BJ (cell line): ENCODE data around the gene CHST9. TPM values are rescaled to one million over a fixed set of nuclear protein-coding genes. Genes with fewer than 3 reads are reported as not detected.
"Not testable (repeated sequence)": the region's sequence is repeated elsewhere in the genome, so short reads cannot be mapped to it uniquely, and the experiment has no call there.

Experiments
- CTCF ChIA-PET: fragments of 350-600 bp; formaldehyde crosslinking; extraction: SDS; loops from one replicate; lab custom pipeline; 2021; ENCODE audit warnings: antibody characterized with exemption, inconsistent platforms; lab: Yijun Ruan, JAX
- POLR2A ChIA-PET: fragments of 300-600 bp; sonication (Branson Sonifier 250); formaldehyde crosslinking; extraction: SDS; loops from one replicate; lab custom pipeline; 2021; ENCODE audit warnings: antibody characterized with exemption; lab: Charles Lee
- DNase-seq: peaks from one replicate; pipeline ENCODE4 v3.0.0-alpha.2; 2011; ENCODE audit warnings: low read depth
- H3K27me3 ChIP-seq: 2 replicates; pipeline ENCODE4 v1.6.0; 2011; ENCODE audit warnings: low read length; ENCODE audit not compliant: control insufficient read depth, insufficient read depth
- H3K36me3 ChIP-seq: 2 replicates; pipeline ENCODE4 v1.5.1; 2011; ENCODE audit warnings: low read length; ENCODE audit not compliant: control insufficient read depth, insufficient read depth
- H3K4me3 ChIP-seq: 2 replicates; pipeline ENCODE4 v1.5.1; 2011; ENCODE audit warnings: low read depth, mild to moderate bottlenecking, control low read depth, low read length
- polyA plus RNA-seq: library from polyadenylated mRNA; depleted of rRNA; stranded (reverse); fragments of >200 nt; gene quantifications from 2 replicates; pipeline ENCODE4 v1.2.3, GENCODE V29; 2011
- TF ChIP-seq, protein P1 (sequence below): IDR thresholded peaks from 2 replicates; pipeline ENCODE4 v1.5.1; 2011; ENCODE audit warnings: low read depth, mild to moderate bottlenecking, control low read depth, inconsistent platforms, low read length, moderate library complexity; ENCODE audit not compliant: insufficient read depth

Gene CHST9
- polyA plus RNA-seq, 1 experiment, result not detected

DNA sequence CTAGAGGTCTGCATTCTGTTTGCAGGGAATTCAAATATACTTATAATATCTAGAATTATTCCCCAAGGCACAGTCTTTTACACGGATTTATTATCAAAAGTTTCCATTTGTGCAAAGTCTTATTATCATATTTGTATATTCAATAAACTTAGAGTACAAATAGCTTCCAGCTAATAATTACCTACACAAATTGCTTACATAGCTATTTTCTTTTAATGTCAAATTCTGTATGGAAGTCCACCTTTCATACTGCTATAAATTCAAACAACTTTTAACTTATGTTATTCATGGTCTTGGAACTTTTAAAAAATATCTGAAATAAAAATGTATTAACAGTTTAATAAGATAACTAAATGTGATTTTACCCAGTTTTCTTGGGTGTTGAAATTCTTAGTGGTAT is 13.1 kb downstream of the CHST9 start:
- Histone ChIP-seq H3K27me3 (no peaks in the 10 kb centered on the region), H3K4me3 (no peak overlapping the region), H3K36me3 (no peaks in the 10 kb centered on the region)
- no peak for DNase-seq
- ChIA-PET POLR2A (no interaction called here), CTCF (no interaction called here)
- TF ChIP-seq, protein P1, sequence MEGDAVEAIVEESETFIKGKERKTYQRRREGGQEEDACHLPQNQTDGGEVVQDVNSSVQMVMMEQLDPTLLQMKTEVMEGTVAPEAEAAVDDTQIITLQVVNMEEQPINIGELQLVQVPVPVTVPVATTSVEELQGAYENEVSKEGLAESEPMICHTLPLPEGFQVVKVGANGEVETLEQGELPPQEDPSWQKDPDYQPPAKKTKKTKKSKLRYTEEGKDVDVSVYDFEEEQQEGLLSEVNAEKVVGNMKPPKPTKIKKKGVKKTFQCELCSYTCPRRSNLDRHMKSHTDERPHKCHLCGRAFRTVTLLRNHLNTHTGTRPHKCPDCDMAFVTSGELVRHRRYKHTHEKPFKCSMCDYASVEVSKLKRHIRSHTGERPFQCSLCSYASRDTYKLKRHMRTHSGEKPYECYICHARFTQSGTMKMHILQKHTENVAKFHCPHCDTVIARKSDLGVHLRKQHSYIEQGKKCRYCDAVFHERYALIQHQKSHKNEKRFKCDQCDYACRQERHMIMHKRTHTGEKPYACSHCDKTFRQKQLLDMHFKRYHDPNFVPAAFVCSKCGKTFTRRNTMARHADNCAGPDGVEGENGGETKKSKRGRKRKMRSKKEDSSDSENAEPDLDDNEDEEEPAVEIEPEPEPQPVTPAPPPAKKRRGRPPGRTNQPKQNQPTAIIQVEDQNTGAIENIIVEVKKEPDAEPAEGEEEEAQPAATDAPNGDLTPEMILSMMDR, result no peak

DNA sequence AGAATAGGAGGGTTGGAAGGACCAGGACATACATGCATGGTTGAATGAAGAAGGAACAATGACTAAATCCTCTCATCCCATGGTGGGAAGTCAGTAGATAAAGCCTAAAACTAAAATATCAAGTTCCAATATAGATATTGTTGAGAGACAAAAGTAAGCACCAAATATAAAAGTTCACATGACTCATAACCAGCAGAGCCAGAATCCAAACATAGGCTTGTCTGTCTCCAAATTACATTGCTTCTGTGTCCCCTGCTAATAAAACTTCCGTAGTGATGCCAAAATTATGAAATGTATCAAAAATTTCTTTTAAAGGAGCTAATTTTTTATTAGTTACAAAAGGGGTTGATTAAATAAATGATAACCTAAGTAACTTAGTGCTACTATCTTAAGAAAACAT is 19.7 kb downstream of the CHST9 start:
- POLR2A ChIA-PET, result no interaction called here
- TF ChIP-seq, protein P1, result no peak
- DNase-seq, result no peak
- H3K27me3 ChIP-seq, result no peaks in the 10 kb centered on the region
- CTCF ChIA-PET, result no interaction called here
- no peak overlapping the region for H3K4me3 ChIP-seq
- H3K36me3 ChIP-seq, result no peaks in the 10 kb centered on the region

DNA sequence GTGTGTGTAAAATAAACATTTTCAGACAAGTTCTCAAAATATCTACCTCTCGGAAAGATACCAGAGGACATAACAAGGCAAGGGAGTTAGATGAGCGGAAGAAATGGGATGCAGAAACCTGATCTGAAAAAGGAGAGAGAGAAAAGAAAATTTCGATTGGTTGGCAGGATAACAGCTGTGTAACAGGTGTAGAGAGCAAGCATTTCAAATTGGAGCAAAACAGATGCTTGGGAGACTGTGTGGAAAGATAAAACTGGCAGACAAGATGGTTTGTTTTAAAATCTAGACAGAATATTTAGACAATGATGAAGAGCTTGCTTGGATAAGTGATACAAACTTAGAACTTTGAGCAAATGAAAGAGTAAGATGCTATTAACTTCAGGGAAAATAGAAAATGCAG is 20.2 kb downstream of the CHST9 start:
- TF ChIP-seq, protein P1, result no peak
- H3K27me3 ChIP-seq, result no peaks in the 10 kb centered on the region
- ChIA-PET CTCF (no interaction called here), POLR2A (no interaction called here)
- no peak for DNase-seq
- no peaks in the 10 kb centered on the region for H3K36me3 ChIP-seq
- H3K4me3 ChIP-seq, result no peak overlapping the region

DNA sequence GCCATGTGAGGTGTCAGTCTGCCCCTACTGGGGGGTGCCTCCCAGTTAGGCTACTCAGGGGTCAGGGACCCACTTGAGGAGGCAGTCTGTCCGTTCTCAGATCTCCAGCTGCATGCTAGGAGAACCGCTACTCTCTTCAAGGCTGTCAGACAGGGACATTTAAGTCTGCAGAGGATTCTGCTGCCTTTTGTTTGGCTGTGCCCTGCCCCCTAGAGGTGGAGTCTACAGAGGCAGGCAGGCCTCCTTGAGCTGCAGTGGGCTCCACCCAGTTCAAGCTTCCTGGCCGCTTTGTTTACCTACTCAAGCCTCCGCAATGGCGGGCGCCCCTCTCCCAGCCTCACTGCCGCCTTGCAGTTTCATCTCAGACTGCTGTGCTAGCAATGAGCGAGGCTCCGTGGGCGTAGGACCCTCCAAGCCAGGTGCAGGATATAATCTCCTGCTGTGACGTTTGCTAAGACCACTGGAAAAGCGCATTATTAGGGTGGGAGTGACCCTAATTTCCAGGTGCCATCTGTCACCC is 21.9 kb downstream of the CHST9 start:
- H3K27me3 ChIP-seq, H3K36me3 ChIP-seq, POLR2A ChIA-PET, DNase-seq, CTCF ChIA-PET, H3K4me3 ChIP-seq: not testable (repeated sequence)

DNA sequence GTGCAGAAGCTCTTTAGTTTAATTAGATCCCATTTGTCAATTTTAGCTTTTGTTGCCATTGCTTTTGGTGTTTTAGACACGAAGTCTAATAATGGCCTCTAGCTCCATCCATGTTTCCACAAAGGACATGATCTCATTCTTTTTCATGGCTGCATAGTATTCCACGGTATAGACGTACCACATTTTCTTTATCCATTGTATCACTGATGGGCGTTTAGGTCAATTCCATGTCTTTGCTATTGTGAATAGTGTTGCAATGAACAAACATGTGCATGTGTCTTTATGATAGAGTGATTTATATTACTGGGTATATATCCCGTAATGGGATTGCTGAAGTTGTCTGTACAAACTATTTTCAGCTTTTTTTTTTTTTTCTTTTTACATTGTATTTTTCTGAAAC is 35.9 kb downstream of the CHST9 start:
- H3K36me3 ChIP-seq, DNase-seq, CTCF ChIA-PET, H3K27me3 ChIP-seq, H3K4me3 ChIP-seq, POLR2A ChIA-PET: not testable (repeated sequence)

DNA sequence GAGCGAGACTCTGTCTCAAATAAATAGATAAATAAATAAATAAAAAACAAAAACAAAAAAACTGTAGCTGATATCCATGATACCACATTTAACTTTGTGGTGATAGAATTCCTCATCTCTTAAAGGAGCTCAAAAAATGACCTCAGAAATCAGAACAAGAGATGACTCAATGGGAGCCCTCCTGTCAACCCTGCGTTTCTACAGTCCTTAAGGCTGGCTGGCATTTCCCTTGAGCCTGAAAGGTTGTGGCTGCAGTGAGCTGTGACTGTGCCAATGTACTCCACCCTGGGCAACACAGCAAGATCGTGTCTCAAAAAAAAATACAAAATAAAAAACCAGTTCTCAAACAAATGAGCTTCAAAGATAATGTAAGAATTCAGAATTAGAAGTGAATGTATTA is 40.4 kb downstream of the CHST9 start:
- no peak overlapping the region for H3K4me3 ChIP-seq
- ChIA-PET POLR2A (no interaction called here), CTCF (no interaction called here)
- no peaks in the 10 kb centered on the region for H3K36me3 ChIP-seq
- TF ChIP-seq, protein P1, result no peak
- no peaks in the 10 kb centered on the region for H3K27me3 ChIP-seq
- no peak for DNase-seq
